NCI-H2196 (cell line): ENCODE results near the gene TMEM255B.

ENCODE experiments used
- DNase-seq: peaks from one replicate; lab custom pipeline; 2025; ENCODE audit not compliant: unreplicated experiment; lab: John Stamatoyannopoulos, UW

TMEM255B gene

GRCh38 chr13:113801289-113801961 lies 42.4 kb downstream of the TMEM255B start:
- DNase-seq, result no peak

- no peak for DNase-seq
Measured at GRCh38 chr13:113802090-113802531, 43.1 kb downstream of the TMEM255B start.

GRCh38 chr13:113802761-113803160 lies 43.7 kb downstream of the TMEM255B start:
- no peak for DNase-seq

GRCh38 chr13:113803409-113804016 lies 44.5 kb downstream of the TMEM255B start:
- no peak for DNase-seq

- DNase-seq, result no peak
Measured at GRCh38 chr13:113804017-113804702, 45.1 kb downstream of the TMEM255B start.

- no peak for DNase-seq
Measured at GRCh38 chr13:113804703-113805430, 45.8 kb downstream of the TMEM255B start.

GRCh38 chr13:113805431-113806103 lies 46.5 kb downstream of the TMEM255B start:
- DNase-seq, result no peak

- no peak for DNase-seq
Measured at GRCh38 chr13:113806104-113806471, 47.1 kb downstream of the TMEM255B start.

GRCh38 chr13:113806526-113806925 lies 47.5 kb downstream of the TMEM255B start:
- no peak for DNase-seq

GRCh38 chr13:113808058-113808834 lies 49.2 kb downstream of the TMEM255B start:
- no peak for DNase-seq

- no peak for DNase-seq
Measured at GRCh38 chr13:113809934-113810333, 50.9 kb downstream of the TMEM255B start.

GRCh38 chr13:113810640-113811039 lies 51.6 kb downstream of the TMEM255B start:
- DNase-seq, result no peak

GRCh38 chr13:113811081-113811928 lies 52.3 kb downstream of the TMEM255B start:
- no peak for DNase-seq

GRCh38 chr13:113812178-113813040 lies 53.4 kb downstream of the TMEM255B start:
- no peak for DNase-seq

GRCh38 chr13:113813070-113813748 lies 54.2 kb downstream of the TMEM255B start:
- DNase-seq, result no peak

- DNase-seq, result no peak
Measured at GRCh38 chr13:113813749-113814434, 54.9 kb downstream of the TMEM255B start.

GRCh38 chr13:113814435-113814821 lies 55.4 kb downstream of the TMEM255B start:
- DNase-seq, result no peak
